CD1c-positive myeloid dendritic cell (primary cell): ENCODE results near the gene FAH.

ENCODE experiments used
- DNase-seq: peaks from one replicate; pipeline ENCODE4 v3.0.0-alpha.2; 2016; ENCODE audit errors: extremely low spot score

The FAH gene

GRCh38 chr15:80151576-80151975, 1.2 kb upstream of the FAH start:
- DNase-seq: no peak

DNA sequence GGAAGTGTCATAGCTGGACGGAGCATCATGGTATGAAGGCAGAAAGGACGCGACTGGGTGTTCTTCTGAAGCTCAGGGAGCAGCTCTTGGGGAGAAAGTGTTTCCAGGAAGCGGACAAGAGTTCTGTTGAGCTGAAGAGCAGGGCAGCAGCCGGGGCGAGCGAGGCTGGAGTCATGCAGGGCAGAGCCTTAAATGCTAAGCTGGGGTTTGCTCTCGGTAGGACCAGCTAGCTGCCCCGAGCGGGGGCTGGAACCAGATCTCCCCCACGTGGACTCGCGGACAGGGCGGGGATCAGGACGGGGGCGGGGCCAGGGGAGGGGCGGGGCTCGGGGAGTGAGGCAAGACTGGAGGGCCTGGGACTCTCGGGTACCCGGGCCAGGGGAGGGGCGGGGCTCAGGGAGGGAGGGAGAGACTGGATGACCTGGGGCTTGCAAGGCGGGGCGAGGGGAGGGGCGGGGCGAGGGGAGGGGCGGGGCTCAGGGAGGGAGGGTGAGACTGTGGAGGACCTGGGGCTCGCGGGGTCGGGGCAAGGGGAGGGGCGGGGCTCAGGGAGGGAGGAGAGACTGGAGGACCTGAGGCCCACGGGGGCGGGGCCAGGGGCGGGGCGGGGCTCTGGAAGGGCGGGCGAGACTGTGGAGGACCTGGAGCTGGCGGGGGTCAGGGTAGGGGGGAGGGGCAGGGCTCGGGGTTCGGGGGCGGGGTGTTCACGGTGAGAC, 461 bp upstream of the FAH start:
- DNase-seq: peak; percentile 80

DNA sequence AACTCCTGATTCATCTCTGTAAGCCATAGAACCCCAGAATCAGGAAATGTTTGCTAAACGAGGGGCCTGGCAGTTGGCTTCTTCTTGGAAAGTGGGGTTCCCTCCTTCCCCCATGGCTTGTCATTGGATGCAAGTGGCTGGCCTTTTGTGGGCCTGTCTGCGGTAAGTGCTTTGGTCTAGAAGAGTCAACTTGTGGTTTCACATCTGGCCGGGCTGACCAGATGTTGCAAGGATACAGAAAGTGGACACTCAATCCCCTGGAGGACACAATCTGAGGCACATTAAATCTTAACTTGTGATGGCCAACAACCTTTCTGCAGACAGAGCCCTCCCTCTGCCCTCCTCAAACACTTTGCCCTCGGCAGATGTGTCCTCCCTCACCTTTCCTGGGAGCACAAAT, 1.1 kb downstream of the FAH start:
- no peak for DNase-seq

DNA sequence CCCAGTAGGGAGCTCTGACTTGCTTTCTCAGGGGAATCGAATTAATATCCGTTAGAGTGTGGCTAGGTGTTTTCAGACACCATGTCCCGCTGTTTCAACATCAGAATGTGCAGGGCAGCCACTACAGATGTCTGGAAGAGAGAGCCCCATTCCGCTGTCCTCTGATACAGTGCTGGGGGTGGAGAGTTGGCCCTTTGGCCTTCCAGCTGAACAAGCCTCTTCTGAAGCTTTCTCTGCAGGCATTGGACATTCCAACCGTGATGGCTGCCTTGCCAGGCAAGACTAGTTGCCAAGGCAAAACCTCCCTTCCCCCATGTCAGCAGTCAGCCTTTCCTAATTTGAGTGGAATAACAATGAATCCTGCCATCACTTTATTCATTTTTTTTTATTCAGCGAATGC, 1.5 kb downstream of the FAH start:
- DNase-seq: no peak

GRCh38 chr15:80155001-80155377, 2.2 kb downstream of the FAH start:
- no peak for DNase-seq

DNA sequence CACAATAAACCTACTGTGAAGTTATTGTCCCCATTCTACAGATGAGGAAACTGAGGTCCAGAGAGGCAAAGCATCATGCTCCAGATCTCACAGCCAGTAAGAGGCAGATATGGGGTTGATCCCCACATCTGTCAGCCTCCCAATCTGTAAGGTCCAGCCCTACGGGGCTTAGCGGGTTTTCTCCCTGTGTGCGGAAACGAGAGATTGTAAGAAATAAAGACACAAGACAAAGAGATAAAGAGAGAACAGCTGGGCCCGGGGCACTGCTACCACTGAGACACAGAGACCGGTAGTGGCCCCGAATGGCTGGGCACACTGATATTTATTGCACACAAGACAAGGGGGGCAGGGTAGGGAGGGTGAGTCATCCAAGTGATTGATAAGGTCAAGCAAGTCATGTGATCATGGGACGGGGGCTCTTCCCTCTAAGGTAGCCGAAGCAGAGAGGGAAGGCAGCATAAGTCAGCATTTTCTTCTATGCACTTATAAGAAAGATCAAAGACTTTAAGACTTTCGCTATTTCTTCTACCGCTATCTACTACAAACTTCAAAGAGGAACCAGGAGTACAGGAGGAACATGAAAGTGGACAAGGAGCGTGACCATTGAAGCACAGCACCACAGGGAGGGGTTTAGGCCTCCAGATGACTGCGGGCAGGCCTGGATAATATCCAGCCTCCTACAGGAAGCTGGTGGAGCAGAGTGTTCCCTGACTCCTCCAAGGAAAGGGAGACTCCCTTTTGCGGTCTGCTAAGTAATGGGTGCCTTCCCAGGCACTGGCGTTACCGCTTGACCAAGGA, 2.8 kb downstream of the FAH start:
- peak; percentile 53 for DNase-seq

DNA sequence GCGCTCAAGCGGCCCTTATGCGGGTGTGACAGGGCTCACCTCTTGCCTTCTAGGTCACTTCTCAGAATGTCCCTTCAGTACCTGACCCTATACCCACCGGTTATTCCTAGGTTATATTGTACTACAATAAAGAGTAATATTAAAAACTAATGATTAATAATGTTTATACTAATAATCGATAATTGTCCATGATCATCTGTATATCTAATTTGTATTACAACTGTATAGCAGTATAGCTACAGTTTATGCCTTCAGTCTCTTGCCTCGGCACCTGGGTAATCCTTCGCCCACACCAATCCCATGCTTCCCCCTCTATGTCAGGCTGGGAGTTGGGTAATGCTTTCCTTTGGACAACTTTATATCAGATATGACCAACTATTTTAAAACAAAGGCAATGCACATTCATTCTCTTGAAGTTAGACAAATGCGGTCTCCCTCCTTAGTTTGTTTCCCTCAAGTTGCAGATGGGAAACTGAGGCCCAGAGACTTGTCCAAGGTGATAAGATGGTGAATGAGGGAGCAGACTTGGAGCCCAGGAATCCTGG, 3.4 kb downstream of the FAH start:
- DNase-seq: no peak

DNA sequence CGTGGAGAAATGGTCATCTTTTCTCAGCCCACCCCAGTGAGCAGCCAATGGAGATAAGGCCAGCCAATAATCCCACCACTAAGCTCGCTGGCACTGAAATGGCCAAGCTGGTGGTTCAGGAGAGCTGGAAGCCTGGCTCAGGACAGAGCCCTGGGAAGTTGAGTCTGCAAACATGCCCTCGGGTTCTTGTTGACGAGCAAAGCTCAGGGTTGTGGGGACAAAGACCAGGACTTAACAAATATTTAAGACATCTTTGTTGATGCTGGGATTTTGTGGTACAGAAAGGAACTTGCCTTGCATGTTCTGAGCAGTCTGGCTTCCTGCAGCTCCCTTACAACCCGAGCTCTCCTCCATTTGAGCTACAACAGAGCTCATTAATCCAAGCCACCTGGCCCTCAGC, 4.4 kb downstream of the FAH start:
- DNase-seq: no peak

DNA sequence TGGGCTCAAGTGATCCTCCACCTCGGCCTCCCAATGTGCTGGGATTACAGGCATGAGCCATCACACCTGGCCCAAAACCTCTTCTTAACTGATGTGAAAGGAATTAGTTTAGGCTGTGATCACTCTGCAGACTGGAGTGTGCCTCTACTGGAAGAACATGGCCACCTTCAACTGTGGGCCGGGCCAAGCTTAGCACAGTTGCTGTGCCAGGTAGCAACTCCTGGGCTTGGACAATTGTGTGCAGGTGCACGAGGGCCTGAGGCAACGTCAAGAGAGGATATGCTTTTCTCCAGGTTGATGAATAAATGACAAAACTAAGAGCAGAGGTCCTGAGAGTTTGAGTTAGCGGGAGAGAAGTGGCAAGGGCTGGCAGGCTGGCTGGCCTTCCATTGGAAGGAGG, 6.5 kb downstream of the FAH start:
- DNase-seq: no peak

DNA sequence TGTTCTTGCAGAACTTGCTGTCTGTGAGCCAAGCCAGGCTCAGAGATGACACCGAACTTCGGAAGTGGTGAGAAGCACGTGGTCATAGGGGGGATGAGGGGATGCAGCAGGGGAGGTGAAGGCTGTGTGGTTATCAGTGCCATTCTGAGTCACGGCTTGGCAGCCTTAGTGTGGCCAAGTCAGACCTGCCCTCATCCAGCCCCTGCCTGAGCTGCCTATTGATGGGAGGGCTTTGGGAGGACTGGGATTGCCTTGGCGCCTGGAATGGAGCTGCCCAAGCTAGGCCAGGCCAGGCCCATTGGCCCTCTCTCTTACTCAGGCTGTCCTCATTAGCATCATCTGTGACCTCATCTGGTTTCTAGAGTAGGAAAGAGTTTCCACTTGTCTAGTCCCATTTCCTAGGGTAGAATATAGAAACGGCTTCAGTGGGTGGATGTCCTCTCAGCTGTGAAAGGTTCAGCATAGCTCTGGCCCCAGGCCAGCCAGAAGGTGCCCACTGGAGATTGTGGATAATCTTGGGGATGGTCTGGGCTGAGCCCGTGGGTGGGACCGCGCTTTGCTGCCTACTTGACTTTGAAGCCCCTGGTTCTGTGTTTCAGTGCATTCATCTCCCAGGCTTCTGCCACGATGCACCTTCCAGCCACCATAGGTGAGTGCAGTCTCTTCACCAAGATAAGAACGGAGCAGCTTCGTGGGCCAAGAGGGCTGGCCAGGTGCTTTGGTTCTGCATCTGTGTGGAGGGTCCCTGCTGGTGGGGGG, 7.2 kb downstream of the FAH start:
- no peak for DNase-seq

DNA sequence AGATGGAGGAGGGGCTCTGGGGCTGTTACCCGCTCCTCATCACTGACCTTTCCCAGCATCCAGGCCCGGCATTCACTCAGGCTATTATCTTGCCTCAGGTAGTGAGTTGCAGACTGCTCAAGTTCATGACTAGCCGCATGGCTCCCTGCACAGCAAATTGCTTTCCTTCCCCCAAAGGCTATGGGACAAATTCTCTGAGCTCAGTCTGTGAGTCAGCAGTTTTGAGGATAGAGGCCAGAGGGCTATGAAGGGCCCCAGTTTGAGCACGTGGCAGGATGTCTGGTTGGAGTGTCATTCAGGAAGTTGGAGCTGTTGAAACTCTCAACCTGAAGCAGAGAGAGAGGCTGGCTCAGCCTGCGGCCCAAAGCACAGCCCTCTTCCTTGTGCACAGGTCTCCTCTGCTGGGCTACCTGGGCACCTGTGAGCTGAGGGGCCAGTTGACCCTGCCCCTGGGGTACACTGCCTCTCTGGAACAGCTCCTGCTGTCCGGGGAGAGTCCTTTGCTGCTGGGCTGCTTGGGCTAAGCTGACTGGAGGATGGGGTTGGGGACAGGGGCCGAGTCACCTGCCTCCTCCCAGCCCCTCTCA, 7.9 kb downstream of the FAH start:
- peak; percentile 84 for DNase-seq

DNA sequence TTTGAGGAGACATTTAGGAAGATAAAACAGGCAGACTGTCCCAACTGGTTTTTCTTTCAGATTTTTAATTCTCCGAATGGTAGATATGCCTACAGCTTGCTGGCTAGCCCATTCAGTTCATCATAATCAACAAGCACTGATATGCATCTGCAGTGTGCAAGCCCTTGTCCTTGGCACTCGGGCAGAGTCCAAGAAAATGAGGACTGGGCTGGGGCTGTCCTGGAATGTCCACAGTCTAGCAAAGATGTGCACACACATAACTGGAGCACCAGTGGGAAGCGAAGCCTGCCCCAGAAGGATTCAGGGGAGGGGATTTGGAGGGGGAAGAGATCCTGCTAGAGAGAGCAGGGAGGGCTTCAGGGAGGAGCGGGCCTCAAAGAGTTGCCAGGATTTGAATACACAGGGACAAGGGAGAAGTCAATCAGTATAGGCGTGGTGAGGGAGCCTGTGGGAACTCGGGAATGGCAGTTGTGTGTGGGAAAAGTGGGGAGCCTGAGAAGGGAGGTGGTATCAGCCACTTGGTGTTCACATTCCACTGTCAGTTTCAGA, 8.7 kb downstream of the FAH start:
- DNase-seq: no peak

DNA sequence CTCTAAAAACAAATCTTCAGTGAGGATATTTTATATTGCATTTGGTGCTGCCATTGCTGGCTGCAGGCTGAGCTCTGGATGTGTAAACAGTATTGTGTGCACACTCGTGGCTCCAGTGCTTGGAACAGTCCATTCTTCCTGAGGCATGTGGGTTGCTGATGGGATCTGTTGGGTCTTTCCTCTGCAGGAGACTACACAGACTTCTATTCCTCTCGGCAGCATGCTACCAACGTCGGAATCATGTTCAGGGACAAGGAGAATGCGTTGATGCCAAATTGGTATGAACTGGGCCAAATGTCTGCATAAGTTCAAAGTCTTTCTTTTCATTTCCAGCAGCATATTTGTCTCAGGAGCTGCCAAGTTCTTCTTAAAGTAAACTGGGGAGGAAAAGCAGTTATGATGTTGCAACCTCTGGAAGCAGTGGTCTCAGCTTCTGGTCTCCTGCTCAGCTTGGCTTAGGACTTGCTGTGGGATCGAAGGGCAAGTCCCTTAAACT, 9.3 kb downstream of the FAH start:
- no peak for DNase-seq

DNA sequence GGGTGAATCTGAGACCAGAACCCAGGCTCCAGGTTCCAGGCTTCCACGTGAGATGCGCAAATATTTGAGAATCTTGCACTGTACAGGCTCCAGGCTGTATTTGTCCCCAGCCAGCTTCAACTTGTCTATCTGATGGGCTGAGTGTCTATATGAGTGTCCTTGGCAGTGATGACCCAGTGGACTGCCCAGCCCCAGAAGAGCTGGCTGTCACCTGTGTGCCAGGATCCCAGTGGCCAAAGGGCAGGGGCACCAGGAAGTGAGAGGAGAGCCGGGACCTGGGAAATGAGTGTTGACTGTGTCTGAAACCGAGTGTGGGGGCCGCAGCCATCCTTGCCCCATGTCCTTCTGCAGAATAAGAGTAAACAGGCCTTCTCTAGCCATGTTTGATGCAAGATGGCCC, 10.4 kb downstream of the FAH start:
- no peak for DNase-seq

DNA sequence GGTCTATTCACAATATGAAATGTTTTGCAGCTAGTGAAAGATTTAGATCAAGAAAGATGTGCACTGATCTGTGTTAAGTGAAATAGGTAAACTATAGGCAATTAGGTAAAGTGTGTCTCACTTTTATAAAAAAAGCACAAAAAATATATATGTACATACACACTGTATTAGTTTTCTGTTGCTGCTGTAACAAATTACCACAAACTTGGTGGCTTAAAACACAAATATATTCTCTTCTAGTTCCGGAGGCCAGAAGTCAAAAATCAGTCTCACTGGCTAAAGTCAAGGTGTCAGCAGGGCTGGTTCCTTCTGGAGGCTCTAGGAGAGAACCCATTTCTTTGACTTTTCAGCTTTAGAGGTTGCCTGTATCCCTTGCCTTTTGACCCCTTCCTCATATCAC, 11.1 kb downstream of the FAH start:
- no peak for DNase-seq

DNA sequence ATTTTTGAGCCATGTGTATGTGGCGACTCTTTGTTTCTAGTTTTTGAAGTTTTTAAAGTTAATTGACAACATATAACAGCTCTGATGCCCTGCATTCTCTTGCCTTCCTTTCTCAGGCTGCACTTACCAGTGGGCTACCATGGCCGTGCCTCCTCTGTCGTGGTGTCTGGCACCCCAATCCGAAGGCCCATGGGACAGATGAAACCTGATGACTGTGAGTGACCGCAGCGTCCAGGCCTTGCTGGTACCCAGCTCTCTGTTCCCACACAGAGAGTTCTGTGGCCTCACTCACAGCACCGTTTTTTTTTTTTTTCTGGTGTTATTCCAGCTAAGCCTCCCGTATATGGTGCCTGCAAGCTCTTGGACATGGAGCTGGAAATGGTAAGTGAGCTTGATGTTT, 15.1 kb downstream of the FAH start:
- no peak for DNase-seq

- no peak for DNase-seq
Measured at GRCh38 chr15:80168421-80168820, 15.6 kb downstream of the FAH start.

DNA sequence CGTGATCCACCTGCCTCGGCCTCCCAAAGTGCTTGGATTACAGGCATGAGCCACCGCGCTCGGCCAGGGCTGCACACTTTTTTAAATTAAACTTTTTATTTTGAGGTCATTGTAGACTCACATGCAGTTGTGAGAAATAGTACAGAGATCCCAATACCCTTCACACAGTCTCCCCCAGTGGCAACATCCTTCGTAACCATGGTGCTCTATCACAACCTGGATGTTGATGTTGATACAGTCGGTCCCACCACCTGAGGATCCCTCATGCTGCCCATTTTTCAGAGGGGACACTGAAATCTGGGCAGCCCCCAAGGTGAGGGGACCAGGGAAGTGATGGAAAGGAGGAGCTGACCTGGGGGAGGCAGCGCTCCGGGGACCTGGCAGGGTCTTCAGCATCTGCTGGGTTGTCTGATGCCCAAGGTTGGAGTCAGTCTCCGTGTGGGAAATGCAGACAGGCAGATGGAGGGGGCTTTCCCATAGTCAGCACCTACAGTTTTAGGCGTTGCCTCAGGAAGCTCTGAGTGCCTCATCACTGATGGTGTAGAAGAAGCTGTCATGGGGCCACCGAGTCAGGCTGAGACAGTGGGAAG, 17.1 kb downstream of the FAH start:
- DNase-seq: no peak

GRCh38 chr15:80170596-80170995, 17.8 kb downstream of the FAH start:
- no peak for DNase-seq

DNA sequence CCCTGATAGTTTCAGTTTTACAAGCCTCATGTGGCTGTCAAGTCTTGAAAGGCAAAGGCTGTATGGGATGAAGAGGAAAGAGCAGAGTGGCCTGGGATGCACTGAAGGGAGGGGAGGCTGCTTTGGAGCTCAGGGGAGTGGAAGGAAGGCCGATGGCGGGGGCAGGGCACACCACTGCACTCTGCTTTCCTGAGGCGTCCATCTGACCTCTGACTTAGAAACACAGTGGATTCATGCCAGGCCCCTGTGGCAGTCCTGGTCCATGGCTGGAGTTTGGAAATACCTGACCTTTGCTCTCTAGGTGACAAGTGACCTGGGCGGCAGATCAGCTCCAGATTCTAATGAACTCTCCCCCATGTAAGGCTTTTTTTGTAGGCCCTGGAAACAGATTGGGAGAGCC, 19.0 kb downstream of the FAH start:
- DNase-seq: no peak

DNA sequence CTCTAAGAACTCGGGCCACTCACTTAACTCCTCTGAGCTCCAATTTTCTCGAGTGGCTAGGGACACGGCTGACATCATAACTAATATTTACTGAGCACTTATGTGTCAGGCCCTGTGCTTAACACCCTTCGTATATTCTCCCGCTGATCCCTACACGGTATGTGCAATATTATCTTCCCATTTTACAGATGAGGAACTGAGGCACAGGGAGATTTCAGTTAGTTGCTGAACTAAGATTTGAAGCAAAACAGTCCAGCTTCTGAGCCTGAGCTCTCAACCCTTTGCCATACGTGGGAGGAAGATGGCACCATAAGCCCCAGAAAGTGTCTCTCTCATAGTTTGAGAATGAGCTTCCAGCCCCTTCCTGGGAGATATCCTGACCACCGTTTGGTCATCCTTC, 19.6 kb downstream of the FAH start:
- DNase-seq: no peak
